ENCODE measurements around the gene HOXC12. TPM values are rescaled to one million over a fixed set of nuclear protein-coding genes. Genes with fewer than 3 reads are reported as not detected.

The HOXC12 gene
- total and polyA plus RNA-seq, 2 experiments from 2014 or later, result not detected

DNA sequence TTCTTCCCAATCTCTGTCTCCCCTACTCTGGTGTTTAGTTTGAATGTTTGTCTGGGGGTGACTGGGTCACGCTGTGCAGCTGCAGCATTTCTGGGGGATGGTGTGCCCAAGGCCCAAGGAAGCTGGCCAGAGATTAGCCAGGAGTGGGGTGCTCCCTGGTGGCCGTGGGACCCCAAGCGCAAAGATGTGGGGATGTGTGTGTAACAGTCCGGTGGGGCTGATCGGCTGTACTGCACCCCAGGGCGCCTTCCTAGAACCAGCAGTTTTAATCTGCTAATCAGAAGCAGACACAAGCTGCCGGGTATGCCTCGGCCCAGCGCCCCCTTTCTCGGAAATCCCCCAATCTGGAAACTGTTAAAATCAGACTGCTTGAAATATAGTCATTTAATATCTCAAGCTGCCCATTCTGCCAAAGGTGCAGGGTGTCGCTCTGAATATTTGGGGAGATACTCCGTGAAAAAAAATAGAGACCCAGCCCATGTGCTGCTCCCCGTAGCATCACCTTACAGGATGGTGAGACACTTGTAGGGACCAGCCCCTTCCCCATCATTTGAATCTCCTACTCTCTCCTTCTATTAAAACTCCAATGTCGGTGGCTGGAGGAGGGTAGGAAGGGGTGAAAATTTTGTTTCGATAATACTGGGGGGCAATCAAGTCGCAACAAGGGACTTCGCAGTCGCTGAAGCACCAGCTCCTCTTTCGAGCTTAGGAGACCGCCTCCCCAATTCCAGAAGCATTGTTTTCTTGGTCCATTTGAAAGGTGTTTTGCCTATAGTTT is 49.5 kb downstream of the HOXC12 start:
- Histone ChIP-seq H3K4me1 (ENCODE audit: low read depth) (no peaks in the 10 kb centered on the region), H3K36me3 (no peaks in the 10 kb centered on the region), H3K27me3 (peaks cover 100% of the 10 kb centered on the region), H3K4me3 (no peak overlapping the region), H3K9me3 (ENCODE audit: low read depth) (no peaks in the 10 kb centered on the region), H3K27ac (no peak overlapping the region)
- DNase-seq (ENCODE audit: low read depth in 1 of 2, low spot score in 1 of 2), result no peak
- TF ChIP-seq, protein P1, sequence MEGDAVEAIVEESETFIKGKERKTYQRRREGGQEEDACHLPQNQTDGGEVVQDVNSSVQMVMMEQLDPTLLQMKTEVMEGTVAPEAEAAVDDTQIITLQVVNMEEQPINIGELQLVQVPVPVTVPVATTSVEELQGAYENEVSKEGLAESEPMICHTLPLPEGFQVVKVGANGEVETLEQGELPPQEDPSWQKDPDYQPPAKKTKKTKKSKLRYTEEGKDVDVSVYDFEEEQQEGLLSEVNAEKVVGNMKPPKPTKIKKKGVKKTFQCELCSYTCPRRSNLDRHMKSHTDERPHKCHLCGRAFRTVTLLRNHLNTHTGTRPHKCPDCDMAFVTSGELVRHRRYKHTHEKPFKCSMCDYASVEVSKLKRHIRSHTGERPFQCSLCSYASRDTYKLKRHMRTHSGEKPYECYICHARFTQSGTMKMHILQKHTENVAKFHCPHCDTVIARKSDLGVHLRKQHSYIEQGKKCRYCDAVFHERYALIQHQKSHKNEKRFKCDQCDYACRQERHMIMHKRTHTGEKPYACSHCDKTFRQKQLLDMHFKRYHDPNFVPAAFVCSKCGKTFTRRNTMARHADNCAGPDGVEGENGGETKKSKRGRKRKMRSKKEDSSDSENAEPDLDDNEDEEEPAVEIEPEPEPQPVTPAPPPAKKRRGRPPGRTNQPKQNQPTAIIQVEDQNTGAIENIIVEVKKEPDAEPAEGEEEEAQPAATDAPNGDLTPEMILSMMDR (IDR thresholded peaks at IDR 0.05; ENCODE audit: low read depth, low read length), result no peak

DNA sequence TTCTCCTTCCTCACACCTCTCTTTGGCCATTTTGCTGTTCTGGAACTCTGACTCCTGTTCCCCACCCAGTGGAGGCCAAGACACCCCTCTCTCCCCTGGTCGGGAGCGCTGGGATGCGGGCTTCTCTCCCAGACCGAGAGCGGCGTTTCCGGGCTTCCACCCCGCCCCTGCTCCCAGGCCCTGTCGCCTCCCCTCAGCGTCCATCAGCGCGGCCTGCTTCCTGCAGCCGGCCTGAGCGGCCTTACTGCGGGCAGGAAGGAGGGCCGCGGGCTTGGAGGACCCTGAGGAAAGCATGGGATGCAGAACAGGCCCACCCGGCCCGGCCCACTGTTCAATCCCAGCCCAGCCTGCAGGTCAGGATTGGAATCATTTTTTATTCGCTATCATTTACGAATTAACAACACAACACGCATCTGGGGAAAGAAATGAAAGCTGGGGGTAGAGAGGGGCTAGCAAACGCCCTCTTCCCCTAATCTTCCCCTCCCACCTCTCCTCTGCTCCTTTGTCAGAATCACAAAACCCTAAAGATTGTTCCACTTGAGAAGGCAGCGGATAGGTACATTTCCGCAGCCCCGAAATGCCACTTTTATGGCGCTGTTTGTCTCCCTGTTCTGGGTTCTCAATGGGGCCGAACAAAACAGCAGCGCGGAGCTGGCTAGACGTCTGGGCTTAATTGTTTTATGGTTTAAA is 50.3 kb downstream of the HOXC12 start:
- Histone ChIP-seq H3K4me1 (ENCODE audit: low read depth) (no peaks in the 10 kb centered on the region), H3K27me3 (peaks cover 100% of the 10 kb centered on the region), H3K9me3 (ENCODE audit: low read depth) (no peaks in the 10 kb centered on the region), H3K4me3 (no peak overlapping the region), H3K36me3 (no peaks in the 10 kb centered on the region), H3K27ac (no peak overlapping the region)
- no peak for DNase-seq (ENCODE audit: low read depth in 1 of 2, low spot score in 1 of 2)
- TF ChIP-seq, protein P1 (IDR thresholded peaks at IDR 0.05; ENCODE audit: low read depth, low read length), result no peak

DNA sequence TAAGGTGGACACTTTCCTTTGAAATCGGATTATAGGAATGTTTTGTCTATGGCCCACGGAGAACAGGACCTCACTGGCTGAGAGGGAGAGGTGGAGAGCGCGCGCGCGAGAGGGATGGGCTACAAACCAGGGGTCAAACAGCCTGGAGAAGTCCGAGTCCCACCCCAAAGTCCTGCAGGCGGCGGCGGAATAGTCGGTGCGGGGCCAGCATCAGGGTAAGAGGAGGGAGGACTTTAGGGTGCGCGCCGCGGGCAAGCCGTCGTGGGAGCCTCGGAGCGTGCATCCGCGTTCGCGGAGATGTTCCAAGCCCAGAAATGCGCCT is 50.8 kb downstream of the HOXC12 start:
- Histone ChIP-seq H3K9me3 (ENCODE audit: low read depth) (no peaks in the 10 kb centered on the region), H3K27me3 (peaks cover 100% of the 10 kb centered on the region), H3K4me1 (ENCODE audit: low read depth) (no peaks in the 10 kb centered on the region), H3K4me3 (no peak overlapping the region), H3K36me3 (no peaks in the 10 kb centered on the region), H3K27ac (no peak overlapping the region)
- TF ChIP-seq, protein P1 (IDR thresholded peaks at IDR 0.05; ENCODE audit: low read depth, low read length), result no peak
- no peak for DNase-seq (ENCODE audit: low read depth in 1 of 2, low spot score in 1 of 2)

DNA sequence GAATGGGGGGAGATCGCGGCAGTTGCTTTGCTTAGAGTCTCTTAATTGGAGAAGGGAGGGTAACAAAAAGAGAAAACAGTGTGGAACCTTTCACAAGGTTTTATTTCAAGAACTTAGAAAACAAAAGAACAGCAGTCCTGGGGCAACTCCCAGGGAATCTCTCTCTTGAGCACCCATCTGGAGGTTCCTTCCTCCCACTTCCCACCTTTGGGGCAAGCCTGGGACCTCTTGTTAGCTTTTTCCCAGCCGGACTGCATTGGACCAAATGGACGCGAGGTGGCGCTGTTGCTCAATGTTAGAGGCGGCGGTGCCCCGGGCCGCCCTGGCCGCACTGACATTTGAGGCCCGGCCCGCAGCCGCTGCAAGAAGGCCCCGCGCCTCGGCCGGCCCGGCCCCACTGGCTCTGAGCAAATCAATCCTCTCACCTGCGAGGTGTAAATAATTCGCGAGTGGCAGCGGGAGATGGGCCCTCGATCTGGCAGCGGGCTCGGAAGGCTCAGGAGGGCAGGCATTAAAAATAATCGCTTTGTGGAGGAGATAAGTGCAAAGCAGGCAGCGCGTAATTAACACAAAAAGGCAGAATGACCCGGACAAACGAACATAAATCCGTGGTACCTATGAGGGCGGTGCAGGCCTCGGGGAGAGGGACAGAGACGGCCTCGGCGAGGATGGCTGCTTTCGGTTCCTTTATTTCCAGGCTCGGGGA is 51.3 kb downstream of the HOXC12 start:
- peak; percentile 85 to 94 for DNase-seq (ENCODE audit: low read depth in 1 of 2, low spot score in 1 of 2)
- Histone ChIP-seq H3K27me3 (peaks cover 100% of the 10 kb centered on the region), H3K27ac (no peak overlapping the region), H3K36me3 (no peaks in the 10 kb centered on the region), H3K4me1 (ENCODE audit: low read depth) (no peaks in the 10 kb centered on the region), H3K4me3 (no peak overlapping the region), H3K9me3 (ENCODE audit: low read depth) (no peaks in the 10 kb centered on the region)
- TF ChIP-seq, protein P1 (IDR thresholded peaks at IDR 0.05; ENCODE audit: low read depth, low read length), result peak; percentile 84

DNA sequence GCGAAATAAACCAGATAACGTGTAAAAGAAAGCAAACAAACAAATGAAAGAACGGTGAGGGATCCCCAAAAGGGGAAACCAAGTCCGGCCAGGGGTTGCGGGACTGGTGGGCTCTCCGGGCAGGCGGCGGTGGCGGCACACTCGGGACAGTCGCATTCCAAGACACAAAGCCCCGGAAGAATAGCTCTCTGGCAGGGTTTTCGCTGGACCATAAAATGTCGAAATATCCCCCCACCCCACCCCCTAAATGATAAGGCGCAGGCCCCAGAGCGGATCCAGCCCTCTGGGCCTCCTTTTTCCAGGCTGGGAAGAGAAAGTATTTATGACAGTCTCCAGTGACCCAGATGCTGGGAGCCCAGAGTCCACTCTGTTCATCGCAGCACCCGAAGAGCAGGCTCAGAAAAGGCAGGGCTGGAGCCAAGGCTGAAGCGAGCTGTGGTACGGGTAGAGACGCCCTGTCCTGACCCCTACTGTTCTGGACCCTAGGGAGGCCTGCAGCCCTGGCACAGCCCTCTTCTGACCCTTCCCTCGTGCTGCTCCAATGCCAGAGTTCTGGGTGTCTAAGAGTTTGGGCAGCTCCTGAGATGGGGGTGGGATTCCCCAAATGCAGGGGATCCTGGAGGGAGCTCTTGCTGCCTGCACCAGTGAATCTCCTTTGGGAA is 52.0 kb downstream of the HOXC12 start:
- no peaks in the 10 kb centered on the region for H3K4me1 ChIP-seq (ENCODE audit: low read depth)
- H3K36me3 ChIP-seq, result no peaks in the 10 kb centered on the region
- no peaks in the 10 kb centered on the region for H3K9me3 ChIP-seq (ENCODE audit: low read depth)
- H3K27me3 ChIP-seq, result peaks cover 100% of the 10 kb centered on the region
- TF ChIP-seq, protein P1 (IDR thresholded peaks at IDR 0.05; ENCODE audit: low read depth, low read length), result no peak
- no peak overlapping the region for H3K27ac ChIP-seq
- H3K4me3 ChIP-seq, result no peak overlapping the region
- no peak for DNase-seq (ENCODE audit: low read depth in 1 of 2, low spot score in 1 of 2)

All from cardiac muscle cell (in vitro differentiated cells and primary cell).